GM18909 (cell line): ENCODE measurements around the gene RXRA.

ENCODE experiments used
- ATAC-seq: cut with Tn5 transposase; IDR thresholded peaks from one replicate; pipeline ENCODE4 v1.9.1; 2021; ENCODE audit warnings: mild to moderate bottlenecking; ENCODE audit not compliant: unreplicated experiment, poor library complexity

Gene RXRA

DNA sequence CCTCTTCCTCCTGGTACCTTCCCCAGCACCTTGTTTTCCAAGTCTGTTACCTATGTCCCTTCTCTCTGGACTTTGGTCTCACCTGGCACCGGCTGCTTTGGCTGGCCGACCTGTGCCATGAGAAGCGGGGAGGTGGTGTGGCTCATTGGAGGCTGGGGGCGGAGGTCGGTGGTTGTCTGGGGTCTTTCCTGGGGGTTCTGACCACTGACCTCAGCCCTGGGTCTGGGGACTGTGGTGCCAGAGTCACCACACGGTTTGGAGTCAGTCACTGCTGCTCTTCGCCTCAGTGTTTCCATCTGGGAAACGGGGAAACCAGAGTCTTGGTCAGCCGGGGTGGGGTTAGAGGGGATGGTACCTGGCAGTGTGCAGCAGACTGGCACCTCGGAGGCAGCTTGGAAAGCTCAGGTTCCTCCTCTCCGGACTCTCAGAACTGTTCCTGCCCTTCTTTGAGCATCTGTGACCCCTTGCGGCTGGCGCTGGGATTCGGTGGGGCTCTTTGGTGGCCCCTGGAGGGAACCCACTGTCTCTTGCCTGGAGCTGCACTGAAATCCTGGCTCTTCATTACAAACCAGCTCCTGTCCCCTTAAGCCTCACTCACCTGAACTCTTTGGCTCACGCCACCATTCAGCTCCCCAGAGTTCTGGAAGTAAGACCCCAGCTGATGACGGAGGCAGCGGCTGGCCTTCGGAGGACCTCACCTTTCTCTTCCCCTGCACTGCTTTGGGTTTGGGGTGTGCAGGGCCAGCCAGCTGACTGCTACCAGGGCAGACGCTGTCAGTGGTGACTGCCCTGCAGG is 4.1 kb upstream of the RXRA start:
- no peak for ATAC-seq

DNA sequence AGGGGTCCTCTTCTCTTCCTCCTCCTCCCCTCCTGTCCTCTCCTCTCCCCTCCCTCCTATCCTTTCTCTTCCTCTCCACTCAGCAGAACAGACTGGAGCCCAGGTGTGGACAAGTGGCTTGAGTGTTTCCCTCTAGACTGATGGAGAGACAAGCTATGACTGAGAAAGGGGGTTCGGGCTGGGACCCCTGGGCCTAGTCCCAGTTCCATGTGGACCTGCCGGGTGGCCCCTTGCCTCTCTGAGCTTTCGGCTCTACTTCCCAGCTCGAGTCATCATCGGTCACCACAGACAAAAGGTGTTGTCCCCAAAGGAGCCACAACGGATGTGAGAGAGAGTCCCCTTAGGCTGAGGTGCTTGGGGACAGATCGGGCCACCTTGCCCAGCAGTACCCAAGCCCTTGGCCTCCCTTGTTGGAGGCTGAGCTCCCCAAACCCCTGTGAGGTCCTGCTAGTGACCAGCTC is 3.4 kb upstream of the RXRA start:
- ATAC-seq: no peak

DNA sequence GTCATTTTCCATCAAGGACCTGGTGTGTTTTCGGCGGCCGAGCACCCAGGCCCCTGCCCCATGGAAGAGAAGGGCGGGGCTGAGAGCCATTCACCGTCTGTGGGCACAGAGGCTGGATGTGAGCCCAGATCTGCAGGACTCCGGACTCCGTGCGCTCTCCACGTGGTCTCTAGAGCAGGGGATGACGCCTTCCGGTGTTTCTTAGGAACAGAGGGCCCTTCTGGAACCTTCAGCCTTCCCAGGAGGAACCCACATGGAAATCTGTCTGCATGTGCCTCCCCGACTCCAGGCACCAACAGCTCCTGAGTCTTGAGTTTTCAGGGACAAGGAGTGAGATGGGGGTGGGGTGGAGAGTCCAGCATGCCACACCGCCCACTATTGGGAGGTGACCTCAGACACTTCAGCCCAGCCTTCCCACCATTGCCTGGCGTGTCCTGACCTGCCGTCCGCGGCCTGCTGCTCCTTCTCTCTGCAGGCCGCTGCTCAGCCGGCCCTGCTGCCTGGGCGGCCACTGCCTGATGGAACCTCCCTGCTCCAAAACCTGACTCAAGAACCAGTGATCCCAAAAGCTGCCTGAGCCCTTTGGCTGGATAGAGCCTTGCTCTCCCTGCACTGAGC is 2.4 kb upstream of the RXRA start:
- no peak for ATAC-seq

DNA sequence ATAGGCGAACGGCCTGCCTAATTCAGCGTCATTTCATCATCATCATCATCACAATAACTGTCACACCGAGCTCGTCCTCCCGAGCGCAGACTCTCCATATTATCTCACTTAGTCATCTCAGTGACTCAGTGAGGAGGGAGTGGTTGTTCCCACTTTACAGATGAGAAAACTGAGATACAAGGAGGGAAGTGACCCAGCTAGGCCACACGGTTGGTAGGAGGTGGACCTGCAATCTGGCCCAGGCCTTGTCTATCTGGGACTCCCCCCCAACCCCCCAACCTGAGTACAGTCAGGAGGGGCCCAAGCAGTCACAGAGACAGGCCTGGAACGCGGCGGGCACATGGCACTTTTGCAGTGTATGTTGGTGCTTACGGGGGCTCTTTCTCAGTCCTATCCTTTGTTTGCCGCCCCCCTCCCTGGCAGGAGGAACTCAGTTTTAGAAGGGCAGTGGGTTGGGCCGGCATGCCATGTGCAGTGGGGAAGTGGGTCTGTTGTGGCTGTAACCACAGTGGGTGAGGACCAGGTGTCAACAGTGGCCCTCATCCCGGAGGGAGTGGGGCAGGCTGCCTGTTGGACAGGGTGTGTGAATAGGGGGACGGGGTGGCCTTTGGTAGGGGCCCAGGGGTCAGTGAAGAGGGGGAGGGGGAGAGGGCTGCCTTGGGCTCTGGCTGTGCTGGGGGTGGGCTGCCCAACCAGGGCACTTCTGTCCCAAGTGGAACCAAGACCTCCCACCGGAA is 1.7 kb upstream of the RXRA start:
- ATAC-seq: no peak

DNA sequence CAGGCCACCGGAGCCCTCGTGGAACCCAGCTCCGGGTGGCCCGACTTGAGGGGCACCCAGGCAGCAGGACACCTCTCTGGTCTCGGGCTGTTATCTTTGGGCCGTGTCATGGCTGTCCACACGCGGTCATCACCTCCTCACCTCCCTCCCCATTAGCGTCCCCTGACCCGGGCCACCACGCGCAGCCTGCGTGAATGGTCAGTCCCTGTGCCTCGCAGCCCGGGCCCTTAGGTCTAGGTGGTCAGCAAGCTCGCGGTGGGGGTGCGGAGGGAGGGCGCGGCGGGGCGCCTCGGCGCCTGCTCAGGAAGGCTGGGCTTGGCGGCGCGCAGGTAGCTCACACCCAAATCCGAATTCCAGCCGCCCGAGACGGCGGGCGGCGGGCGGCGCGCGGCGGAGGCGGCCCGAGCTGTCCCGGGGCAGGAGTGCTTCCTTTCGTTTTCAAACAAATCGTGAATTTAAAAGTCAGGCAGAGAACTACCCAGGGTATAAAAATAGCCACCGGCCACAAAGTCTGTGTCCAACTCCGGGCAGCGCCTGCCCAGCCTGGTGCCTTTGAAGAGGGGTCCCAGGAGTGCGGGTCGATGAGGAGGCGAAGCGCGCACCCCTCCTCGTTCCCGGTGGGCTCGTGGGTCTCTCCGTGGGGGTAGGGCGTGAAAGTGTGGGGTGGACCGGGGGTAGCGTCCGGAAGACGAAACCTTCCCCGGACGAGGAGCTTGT is 1.0 kb upstream of the RXRA start:
- ATAC-seq: no peak

DNA sequence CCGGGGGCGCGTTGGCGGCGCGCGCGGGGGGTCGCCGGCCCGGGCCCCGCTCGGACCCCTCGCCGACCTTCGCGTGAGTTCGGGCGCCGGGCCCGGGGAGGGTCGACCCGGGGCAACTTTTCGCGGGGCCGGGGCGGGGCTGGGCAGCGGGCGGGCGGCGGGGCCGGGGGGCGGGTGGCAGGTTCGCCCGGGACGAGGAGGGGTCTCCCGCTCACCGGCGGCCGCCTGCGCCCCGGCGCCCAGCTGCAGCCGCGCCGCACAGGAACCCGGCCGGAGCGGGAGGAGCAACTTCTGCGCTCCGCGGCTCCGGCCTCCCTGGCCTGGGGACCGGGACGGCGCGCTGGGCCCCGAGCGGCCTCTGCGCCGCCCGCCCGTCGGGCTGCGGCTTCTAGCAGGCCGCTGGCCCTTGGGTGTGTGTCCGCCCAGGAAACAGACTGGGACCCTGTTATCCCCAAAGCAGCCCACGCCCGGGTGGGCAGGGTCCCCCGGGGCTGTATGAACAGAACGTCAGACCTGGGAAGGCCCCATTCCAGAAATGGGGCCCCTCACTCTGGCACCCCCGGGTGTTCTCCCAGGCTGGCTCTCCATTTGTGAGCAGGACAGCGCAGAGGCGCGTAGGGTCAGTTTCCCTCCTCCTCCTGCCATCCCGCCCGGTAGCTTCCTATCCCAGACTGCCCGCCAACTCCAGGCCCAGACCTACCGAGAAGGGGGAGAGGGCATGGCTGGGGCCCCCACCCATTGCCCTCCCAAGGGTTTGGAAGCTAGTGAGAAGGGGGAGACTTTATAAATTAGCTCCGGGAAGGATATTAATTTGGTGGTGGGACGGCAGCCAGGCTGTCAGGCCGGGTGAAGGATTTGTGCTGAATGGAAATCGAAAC is 708 bp downstream of the RXRA start:
- ATAC-seq: no peak

DNA sequence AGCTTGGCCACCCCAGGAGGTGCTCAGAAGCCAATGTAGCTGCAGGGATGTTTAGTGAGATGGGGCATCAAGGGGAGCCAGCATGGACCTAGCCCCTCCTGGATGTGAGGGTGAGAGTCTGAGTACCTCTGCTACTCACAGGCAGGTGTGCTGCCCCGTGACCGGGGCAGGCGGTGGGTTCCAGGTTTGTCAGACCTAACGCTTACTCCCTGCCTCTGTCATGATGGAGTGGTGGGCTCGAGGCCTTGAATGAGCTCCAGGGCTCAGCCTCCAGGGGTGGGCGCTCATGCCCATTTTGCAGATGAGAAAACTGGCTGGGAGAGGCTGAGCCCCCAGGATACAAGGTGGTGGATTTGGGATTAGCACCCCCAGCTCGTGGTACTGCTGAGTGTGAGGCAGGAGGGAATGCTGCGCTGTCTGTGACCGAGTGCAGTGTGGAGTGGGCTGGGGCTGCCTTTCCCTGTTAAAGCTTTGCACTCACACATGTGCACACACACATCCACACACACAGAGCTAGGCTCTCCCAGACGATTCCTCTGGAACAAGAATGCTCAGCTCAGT is 1.5 kb downstream of the RXRA start:
- ATAC-seq: no peak

DNA sequence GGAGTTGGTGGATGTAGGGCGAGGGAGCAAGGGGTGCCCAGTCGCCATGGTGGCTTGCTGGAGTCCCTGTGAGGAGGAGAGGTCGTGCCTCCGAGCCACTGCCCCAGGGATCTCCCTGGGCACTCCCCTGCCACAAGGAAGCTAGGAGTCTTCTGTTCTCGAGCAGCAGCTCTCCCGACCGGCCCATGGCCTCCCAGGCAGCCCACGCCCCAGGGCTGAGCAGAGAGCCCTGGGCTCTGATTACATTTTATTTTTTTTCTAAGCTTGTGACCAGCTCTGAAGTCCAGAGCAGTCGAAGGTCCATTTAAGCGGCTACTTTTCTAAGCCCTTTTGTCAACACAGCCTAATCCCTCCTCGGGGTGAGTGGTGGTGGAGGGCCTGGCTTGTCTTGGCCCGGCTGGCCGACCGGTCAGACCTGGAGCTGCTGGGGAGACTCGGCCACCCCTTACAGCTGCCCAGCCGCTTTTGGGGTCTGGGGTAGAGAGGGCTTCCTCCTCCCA is 2.1 kb downstream of the RXRA start:
- no peak for ATAC-seq

DNA sequence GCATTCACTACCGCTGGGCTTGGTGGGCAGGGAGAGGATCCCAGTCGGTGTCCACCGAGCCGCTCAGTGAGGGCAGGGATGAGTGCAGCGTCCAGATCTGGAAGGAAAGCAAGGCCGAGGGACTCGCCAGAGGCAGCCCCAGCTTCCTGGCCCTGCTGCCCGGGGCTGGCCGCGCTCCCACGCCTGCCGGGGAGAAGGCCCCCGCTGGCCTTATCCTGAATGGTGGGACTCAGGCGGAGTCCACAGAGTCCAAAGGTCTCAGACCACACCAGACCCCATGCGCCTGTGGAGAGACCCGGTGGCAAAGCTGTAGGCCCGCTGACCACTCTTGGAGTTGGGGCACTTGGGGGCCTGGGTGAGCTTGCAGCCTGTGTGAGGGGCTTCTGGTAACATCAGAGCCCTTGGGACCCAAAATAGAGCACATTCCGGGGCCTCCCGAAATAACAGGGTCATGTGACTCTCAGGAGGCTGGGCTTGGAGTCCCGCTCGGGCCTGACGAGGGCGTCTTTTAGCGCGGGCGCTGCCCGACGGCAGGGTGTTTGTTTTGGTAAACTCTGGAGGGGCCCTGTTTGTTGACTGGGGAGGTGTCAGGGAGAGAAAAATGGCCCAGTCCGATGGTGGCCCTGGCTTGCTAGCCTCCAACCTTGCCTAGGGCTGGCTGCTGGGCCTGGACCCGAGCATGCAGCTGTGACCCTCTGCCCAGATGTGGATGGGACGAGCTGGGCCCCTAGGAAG is 2.8 kb downstream of the RXRA start:
- ATAC-seq: no peak

DNA sequence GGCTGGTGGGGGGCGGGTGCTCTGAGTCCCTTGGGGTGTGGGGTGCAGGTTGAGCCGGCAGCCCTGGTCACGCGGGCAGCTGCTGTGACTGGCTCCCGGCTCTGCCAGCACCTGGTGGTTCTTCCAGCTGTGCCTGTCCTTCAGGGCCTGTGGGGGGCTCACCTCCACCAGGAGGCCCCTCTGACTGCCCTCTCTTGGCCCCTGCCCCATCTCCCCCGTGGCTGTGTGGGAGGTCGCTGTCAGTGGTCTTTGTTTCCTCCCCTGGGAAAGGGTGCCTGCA is 3.3 kb downstream of the RXRA start:
- no peak for ATAC-seq

DNA sequence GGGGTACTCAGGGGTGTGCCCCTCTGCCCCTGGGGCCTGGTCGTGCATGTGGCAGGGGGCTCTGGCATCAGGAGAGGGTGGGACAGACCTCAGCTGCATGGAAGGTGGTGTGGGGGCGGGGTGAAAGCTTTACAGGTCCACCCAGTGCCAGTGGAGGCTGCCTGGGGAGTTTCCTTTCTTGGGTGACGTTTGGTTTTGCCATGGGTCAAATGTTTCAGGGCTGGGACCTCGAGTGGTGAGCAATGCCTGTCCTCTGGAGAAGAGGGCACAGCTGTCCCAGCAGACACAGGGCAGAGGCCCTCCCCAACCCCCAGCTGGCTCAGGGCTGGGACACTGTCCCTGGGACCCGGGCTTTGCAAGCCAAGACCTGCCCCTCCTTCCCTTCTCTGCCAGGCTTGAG is 3.6 kb downstream of the RXRA start:
- no peak for ATAC-seq

DNA sequence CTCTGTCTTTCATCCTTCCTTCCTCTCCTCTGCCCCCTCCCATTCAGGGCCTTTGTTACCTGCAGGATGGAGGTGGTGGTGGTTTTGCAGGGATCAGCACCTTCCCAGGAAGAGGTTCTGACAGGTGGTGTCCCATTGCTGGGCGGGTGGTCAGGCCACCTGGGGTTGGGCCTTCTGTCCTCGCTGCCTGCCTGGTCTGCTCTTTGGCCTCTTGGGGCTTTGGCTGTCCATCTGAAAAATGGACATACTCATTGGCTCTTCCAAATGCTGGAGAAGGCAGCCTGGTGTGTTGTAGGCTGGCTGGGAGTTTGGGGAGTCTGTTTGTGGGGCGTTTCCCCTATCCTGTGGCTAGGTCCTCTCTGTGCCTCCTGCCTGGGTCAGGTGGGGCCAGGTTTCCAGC is 4.3 kb downstream of the RXRA start:
- no peak for ATAC-seq

DNA sequence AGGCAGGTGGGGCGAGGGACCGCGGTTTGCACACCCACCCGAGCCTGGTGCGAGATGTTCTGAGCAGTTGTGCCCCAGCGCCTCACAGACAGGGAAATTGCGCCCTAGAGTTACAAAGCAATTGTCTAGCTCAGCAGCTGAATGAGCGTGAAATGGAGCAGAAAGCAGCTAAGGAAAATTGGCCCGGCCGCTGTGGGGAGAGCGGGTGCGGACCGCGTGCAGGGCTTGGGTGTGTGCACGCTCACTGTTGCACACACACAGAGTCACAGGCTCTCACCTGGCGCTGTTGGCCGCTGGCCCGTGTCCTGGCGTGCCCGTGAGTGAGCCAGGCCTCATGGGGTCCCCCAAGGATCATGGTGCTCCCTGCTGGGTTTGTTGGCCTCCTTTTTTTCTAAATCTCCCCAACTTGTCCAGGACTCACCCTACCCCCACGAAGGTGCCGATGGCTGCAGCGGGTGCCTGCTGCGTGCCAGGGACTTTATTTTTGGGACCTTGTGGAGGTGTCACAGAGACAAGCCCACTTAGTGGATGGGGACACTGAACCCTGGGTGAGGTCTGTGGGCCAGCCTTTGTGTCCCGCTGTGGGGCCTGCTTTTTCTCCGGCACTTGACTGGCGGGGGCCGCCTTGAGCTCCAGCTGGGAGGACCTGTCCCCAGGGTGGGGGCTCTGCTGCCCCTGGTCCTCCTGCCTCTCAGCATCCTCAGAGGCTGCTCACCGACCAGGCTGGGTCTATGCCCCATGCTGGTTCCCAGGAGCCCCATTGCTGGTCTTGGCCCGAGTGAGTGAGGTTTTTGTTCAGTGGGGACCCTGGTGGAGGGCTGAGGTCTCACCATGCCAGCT is 5.2 kb downstream of the RXRA start:
- ATAC-seq: no peak

DNA sequence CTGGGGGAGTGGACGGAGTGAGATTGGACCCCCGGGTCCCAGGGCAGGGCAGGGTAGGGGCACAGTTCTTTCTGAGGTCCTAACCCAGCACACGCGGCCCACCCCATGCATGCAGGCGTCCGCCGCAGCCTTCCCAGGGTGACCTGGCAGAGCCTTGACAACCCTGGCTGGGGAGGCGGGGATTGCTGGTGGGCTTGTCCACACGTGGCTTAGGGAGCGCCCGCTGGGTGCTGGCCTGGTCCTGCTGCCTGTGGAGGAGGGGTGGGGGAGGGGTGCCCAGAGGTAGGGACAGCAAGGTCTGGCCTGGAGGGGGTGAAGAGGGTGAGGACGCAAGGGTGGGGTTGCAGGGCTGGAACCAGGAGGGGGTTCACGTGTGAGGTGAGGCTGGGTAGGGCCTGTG is 6.0 kb downstream of the RXRA start:
- ATAC-seq: no peak

DNA sequence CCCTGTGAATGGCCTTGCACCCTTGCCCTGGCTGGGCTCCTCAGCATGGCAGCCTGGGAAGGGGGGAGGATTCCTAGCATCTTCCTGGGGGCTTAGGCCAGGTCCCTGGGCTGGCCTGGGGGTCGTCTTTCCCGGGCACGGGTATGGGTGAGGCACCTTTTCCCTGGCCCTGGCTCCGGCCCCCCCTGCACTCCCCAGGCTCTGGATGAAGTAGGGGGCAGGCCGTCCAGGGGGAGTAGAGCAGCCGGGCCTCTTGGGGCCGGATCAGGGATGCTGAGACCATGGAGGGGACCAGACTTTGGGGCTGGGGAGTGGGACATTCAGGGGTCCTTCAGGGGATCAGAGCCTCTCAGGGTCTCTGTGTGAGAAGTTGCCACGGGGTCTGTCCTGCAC is 6.6 kb downstream of the RXRA start:
- ATAC-seq: no peak

DNA sequence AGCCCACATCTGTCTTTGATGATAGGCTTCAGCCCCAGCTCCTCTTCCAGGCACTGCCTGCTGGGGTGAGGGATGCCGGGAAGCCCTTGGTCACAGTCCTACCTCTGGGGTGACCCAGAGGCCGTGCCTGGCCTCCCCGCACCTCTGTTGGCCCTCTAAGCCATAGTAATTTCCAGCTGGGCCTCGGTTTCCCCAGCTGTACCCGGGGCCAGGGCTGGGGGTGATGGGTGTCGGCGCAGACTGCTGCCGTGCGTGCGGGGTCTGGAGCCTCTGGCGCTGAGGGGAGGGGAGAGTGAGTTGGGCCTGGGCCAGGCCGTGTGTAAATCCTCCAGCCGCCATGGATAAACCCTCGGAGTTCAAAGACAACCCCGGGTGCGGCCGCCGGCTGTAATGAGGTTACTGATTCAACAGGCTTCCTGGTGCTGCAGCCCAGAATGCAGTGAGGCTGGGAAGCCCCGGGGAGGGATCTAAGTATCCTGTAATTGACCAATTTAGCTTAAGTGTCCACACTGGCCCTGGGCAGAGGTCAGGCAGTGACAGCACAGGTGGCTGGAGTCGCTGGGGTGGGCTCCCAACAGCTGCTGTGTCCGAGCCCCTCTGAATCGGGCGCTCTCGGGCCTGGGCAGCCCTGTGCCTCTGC is 7.1 kb downstream of the RXRA start:
- ATAC-seq: no peak

DNA sequence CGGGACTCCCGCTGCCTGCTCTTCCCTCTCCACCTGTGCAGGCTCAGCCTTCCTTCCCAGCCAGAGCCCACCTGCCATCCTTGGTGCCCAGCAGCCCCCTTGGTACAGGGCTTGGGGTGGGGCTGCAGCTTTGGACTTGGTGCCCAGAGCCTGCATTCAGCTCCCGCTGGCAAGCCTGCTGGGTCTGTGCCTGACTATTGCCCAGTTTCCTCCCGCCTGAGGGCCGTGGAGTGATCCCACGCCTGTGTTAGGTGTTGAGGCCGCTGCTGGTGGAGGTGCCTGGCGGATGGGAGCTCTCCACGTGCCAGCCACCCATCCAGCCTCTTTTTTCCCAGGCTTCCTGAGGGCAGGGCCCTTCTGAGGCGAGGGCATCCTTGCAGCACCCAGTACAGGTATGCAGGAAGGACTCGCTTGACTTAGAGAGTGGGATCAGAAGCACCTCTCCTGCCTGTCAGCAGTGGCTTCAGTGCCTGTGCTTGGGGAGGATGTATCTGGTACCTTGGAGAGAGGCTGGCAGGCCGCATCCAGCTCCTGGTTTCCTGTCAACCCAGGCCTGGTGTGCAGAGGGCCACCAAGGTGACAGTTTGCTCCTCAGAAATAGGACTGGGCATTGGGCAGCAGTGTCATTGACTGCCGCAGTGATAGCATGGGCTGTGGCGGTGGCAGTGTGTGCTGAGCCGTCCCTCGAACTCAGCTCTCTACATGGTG is 7.8 kb downstream of the RXRA start:
- ATAC-seq: no peak
